Stimulated activated CD8-positive, alpha-beta memory T cell treated with anti-CD3 and anti-CD28 coated beads, Interleukin-15, amount 100 ng/mL, for 1 hour (primary cell): Measurements from ENCODE around the gene COQ6.
"Not testable (repeated sequence)": the region's sequence is repeated elsewhere in the genome, so short reads cannot be mapped to it uniquely, and the experiment has no call there.

Experiments
- DNase-seq: peaks from one replicate; pipeline ENCODE4 v3.0.0-alpha.2; 2020; ENCODE audit warnings: low read depth

COQ6 gene

DNA sequence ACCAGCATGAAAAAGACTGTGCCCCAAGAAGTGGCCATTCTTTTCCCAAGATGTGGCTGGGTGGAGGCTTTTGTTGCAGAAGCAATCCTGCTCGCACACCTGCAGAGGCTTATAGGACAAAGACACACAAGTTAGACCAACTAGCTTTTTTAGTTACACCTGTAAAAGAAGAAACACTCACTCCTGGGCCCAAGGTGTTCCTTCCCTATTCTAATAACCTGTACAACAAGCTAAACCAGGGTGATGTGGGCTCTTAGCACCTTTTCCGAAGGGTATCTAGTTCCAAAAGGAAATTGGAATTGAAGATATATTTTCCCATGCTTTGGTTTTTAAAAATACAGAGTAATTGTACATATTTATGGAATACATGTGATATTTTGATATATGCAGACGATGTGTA lies 38.0 kb downstream of the COQ6 start:
- DNase-seq = no peak

DNA sequence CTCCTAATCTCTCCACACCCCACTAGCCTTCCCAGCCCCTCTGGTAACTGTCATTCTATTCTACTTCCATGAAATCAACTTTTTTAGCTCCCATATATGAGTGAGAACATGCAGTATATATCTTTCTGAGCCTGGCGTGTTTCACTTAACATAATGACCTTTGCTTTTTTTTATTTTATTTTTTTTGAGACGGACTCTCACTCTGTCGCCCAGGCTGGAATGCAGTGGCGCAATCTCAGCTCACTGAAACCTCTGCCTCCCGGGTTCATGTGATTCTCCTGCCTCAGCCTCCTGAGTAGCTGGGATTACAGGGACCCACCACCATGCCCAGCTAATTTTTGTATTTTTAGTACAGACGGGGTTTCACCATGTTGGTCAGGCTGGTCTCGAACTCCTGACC lies 38.6 kb downstream of the COQ6 start:
- not testable (repeated sequence) for DNase-seq

DNA sequence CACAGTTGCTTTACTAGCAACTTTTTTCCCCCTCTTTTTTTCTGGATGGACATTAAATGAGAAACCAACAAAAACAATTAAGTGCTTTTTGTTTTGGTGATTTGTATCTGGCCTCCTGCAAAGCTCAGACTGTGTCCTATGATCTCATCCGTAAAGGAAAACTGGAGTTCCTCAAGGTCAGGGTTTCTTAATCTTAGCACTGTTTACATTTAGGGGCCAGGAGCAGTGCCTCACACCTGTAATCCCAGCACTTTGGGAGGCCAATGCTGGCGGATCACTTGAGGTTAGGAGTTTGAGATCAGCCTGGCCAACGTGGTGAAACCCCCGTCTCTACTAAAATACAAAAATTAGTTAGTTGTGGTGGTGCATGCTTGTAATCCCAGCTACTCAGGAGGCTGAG lies 41.0 kb downstream of the COQ6 start:
- no peak for DNase-seq

GRCh38 chr14:73994926-73995325 lies 44.8 kb downstream of the COQ6 start:
- DNase-seq = not testable (repeated sequence)

GRCh38 chr14:73995977-73996378 lies 45.9 kb downstream of the COQ6 start:
- no peak for DNase-seq

- DNase-seq = no peak
Measured at GRCh38 chr14:73996731-73997107, 46.6 kb downstream of the COQ6 start.

DNA sequence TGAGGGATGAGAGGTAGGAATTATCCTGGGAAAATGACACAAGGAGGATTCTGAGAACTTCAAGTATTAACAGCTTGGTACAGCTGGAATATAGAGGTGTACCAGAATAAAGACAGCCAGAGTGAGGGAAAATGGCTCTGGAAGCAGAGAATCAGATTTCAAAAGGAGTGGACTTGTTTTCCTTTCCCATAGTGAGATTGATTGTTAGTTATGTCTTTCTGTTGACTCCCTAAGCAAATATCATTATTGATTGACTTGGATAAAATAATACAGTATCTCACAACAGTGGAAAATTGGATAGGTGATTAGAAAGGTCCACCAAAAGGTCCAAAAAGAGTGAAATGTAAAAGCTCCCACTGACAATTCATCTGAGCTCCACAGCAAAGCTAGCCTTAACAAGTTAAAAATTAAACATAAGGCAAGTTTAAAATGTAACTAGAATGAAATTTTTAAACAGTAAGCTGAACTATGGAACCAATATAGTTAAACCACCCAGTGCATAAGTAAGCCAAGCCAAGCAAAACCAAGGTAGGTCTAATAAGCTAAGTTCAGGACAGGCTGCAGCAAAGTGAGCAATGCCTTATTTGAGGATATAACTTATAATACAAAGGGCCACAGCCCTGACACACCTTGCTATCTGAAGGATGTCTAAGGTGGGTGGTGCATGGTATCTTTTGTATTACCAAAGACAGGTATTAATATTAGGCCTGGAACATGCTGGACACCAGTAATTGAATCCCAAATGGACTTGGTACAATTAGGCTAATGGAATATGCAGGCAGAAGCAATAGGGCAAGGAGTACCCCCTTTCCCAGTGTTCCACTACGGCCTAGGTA lies 47.2 kb downstream of the COQ6 start:
- no peak for DNase-seq

DNA sequence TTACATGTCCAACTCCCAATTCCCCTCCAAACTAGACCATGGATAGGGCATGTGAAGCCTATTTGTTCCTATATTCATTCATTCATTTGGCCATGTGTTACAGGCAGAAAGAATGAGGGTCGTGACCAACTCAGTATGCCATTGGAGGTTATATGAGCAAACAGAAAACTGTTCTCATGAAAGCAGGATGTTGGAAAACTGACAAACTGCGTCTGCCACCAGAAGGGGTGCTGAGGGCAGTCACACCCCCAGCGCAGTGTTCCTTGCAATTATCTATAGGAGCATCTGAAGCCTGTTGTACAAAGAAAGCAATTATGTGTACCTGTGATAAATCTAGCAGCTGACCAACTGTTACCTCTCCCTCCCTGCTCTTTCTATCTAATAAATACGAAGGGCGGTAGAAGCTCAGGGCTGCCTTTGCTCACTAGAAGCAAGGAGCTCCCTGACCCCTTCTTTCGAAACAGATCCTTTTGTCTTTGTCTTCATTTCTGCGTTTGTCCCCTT lies 47.9 kb downstream of the COQ6 start:
- no peak for DNase-seq

- no peak for DNase-seq
Measured at GRCh38 chr14:73998726-73999125, 48.6 kb downstream of the COQ6 start.

DNA sequence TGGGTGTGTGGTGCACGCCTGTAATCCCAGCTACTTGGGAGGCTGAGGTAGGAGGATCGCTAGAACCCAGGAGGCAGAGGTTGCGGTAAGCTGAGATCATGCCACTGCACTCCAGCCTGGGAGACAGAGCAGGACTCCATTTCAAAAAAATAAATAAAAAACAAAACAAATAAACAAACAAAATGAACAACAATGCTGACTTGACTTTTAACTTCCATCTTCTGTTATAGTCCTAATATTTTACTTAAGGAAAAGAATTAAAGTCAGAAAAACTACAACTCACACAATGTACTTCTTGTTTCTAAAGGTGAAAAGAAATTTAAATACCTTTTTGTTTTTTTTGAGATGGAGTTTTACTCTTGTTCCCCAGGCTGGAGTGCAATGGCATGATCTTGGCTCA lies 55.6 kb downstream of the COQ6 start:
- DNase-seq = not testable (repeated sequence)

- no peak for DNase-seq
Measured at GRCh38 chr14:74008843-74009499, 58.9 kb downstream of the COQ6 start.
